ENCODE measurements around the gene DROSHA.

DROSHA gene

DNA sequence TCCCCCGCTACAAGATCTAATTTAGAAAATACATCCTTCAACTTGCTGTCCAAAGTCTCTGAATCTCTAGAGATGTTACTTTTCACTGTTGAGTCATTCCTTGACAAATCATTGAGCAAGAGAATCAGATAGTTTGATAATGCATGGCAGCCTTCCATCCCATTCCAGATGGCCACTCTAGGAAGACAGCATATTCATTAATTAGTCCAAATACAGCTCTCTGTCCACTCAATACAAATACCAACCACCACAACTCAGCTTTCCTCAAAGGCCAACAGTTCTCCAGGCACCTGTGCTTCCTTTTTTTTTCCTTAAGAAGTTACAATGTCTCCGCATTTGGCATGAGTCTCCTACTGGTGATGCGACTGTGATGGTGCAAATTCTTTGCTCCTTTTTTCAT is 72.3 kb downstream of the DROSHA start:
- TF ChIP-seq POLR2AphosphoS5 (IDR thresholded peaks at IDR 0.05; ENCODE audit: low read depth, low read length) (no peak), SIN3A (IDR thresholded peaks at IDR 0.05; ENCODE audit: borderline replicate concordance, insufficient read depth, low read length) (no peak)

DNA sequence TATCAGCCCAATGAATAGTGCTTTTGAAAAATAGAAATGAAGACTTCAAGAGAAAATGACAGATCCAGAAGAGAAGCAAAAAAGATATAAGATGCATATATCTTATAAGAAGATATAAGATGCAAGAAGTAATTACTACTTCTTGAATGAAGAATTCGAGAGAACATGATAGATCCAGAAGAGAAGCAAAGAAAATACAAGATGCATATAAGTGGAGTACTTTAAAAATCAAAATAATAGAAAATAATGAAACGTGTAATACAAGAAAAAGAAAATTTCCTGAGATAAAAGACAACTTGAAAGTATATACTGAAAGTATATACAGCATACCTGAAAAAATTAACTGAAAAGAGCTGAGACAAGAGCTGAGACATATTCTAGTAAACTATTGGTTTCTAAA is 76.7 kb downstream of the DROSHA start:
- TF ChIP-seq FOXP2 (optimal IDR thresholded peaks at IDR 0.05; ENCODE audit: borderline replicate concordance, extremely low read depth, extremely low read length, insufficient read depth) (no peak), POLR2AphosphoS5 (IDR thresholded peaks at IDR 0.05; ENCODE audit: low read depth, low read length) (no peak), SIN3A (IDR thresholded peaks at IDR 0.05; ENCODE audit: borderline replicate concordance, insufficient read depth, low read length) (no peak), TAF1 (IDR thresholded peaks at IDR 0.05; ENCODE audit: borderline replicate concordance, insufficient read depth, low read length) (no peak)
- TF ChIP-seq, protein P1, sequence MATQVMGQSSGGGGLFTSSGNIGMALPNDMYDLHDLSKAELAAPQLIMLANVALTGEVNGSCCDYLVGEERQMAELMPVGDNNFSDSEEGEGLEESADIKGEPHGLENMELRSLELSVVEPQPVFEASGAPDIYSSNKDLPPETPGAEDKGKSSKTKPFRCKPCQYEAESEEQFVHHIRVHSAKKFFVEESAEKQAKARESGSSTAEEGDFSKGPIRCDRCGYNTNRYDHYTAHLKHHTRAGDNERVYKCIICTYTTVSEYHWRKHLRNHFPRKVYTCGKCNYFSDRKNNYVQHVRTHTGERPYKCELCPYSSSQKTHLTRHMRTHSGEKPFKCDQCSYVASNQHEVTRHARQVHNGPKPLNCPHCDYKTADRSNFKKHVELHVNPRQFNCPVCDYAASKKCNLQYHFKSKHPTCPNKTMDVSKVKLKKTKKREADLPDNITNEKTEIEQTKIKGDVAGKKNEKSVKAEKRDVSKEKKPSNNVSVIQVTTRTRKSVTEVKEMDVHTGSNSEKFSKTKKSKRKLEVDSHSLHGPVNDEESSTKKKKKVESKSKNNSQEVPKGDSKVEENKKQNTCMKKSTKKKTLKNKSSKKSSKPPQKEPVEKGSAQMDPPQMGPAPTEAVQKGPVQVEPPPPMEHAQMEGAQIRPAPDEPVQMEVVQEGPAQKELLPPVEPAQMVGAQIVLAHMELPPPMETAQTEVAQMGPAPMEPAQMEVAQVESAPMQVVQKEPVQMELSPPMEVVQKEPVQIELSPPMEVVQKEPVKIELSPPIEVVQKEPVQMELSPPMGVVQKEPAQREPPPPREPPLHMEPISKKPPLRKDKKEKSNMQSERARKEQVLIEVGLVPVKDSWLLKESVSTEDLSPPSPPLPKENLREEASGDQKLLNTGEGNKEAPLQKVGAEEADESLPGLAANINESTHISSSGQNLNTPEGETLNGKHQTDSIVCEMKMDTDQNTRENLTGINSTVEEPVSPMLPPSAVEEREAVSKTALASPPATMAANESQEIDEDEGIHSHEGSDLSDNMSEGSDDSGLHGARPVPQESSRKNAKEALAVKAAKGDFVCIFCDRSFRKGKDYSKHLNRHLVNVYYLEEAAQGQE (IDR thresholded peaks at IDR 0.05; ENCODE audit: insufficient read depth in 1 of 2, low read depth in 2 of 2, low read length in 2 of 2), result no peak

DNA sequence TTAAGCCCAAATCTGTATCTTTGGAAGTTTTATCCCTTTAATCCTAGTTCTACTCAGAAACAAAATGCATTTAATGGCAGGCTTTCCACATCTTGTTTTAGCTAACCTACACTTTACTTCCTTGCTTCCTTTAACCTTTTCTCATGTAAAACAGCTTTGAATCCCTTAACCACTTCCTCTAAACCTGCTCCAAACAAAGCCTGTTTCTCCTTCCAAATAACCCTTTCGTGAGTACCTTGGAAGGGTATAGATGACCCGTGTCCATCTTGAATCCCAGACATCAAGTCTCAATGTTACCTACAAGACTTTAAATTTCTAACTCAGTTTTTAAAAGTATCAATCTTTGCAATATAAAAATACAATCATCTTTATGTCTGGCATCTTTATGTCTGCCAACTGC is 78.4 kb downstream of the DROSHA start:
- TF ChIP-seq SIN3A (IDR thresholded peaks at IDR 0.05; ENCODE audit: borderline replicate concordance, insufficient read depth, low read length), result no peak

DNA sequence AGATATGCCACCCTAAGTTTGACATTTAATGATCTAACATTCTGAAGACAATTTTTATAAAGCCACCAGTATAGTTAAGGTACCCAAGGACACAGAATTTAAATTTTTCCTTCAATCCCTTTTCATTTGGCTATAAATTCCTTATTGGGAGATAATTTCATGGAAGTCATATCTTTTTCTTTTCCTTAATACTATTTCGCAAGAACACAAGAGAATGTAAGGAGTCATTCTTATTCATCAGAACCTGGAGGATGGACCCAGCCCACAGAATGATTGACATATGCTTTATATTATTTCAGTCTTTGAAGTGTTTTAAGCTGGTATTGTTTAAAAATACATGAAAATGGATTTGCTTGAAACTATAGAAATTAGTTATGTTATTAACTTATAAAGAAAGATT is 79.6 kb downstream of the DROSHA start:
- TF ChIP-seq FOXP2 (optimal IDR thresholded peaks at IDR 0.05; ENCODE audit: borderline replicate concordance, extremely low read depth, extremely low read length, insufficient read depth) (no peak), SIN3A (IDR thresholded peaks at IDR 0.05; ENCODE audit: borderline replicate concordance, insufficient read depth, low read length) (no peak), TAF1 (IDR thresholded peaks at IDR 0.05; ENCODE audit: borderline replicate concordance, insufficient read depth, low read length) (no peak), POLR2AphosphoS5 (IDR thresholded peaks at IDR 0.05; ENCODE audit: low read depth, low read length) (no peak)
- TF ChIP-seq, protein P1 (IDR thresholded peaks at IDR 0.05; ENCODE audit: insufficient read depth in 1 of 2, low read depth in 2 of 2, low read length in 2 of 2), result no peak

DNA sequence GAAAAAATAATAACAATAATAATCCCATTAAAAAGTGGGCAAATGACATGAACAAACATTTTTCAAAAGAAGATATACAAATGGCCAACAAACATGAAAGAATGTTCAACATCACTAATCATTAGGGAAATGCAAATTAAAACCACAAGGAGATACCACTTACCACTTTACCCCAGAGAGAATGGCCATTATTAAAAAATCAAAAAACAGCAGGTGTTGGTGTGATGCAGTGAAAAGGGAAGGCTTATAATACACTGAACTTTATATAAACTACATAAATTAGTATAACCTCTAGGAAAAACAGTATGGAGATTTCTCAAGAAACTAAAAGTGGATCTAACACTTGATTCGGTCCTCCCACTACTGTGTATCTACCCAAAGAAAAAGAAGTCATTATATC is 81.9 kb downstream of the DROSHA start:
- TF ChIP-seq POLR2AphosphoS5 (IDR thresholded peaks at IDR 0.05; ENCODE audit: low read depth, low read length), result no peak
- no peak for TF ChIP-seq SIN3A (IDR thresholded peaks at IDR 0.05; ENCODE audit: borderline replicate concordance, insufficient read depth, low read length)
- TF ChIP-seq TAF1 (IDR thresholded peaks at IDR 0.05; ENCODE audit: borderline replicate concordance, insufficient read depth, low read length), result no peak

DNA sequence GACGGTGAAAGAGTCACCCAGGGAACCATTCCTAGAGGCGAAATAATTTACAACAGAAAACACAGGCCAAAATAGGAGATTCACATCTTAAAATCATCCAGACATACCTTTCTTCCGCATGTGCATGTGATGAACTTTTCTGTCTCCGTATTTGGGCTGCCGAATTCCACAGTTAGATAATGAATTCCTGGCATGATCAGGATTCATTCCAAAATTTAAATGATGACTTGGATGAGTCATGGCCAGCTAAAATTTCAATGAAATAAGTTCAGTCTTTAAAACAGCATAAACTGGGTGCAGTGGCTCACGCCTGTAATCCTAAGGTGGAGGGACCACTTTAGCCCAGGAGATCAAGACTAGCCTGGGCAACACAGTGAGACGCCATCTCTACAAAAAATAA is 82.7 kb downstream of the DROSHA start:
- no peak for TF ChIP-seq FOXP2 (optimal IDR thresholded peaks at IDR 0.05; ENCODE audit: borderline replicate concordance, extremely low read depth, extremely low read length, insufficient read depth)
- TF ChIP-seq SIN3A (IDR thresholded peaks at IDR 0.05; ENCODE audit: borderline replicate concordance, insufficient read depth, low read length), result no peak
- TF ChIP-seq, protein P1 (IDR thresholded peaks at IDR 0.05; ENCODE audit: insufficient read depth in 1 of 2, low read depth in 2 of 2, low read length in 2 of 2), result no peak
- no peak for TF ChIP-seq POLR2AphosphoS5 (IDR thresholded peaks at IDR 0.05; ENCODE audit: low read depth, low read length)
- no peak for TF ChIP-seq TAF1 (IDR thresholded peaks at IDR 0.05; ENCODE audit: borderline replicate concordance, insufficient read depth, low read length)

DNA sequence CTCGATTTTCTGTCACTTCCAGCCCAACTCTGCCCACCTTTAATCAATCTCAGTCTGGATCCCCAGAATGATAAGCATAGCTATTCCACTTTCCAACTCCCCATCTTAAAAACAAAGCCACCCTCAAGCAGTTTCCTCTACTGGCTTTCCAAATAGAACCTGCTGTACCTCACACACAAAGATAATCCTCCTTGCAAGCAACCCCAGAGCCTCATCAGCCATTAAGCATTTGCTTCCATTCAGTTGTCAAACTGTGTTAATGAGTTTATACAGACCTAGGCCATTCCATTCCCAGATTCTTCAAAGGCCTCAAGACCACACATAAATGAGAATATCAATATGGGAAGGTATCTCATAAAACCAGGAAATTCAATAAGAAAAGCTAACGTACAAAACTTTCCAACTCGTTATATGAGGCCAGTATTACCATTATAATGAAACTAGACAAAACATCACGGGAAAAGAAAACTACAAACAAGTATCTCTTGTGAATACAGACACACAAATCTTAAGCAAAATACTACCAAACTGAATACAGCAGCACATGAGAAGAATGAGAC is 86.8 kb downstream of the DROSHA start:
- no peak for TF ChIP-seq SIN3A (IDR thresholded peaks at IDR 0.05; ENCODE audit: borderline replicate concordance, insufficient read depth, low read length)
- TF ChIP-seq, protein P1 (IDR thresholded peaks at IDR 0.05; ENCODE audit: insufficient read depth in 1 of 2, low read depth in 2 of 2, low read length in 2 of 2), result no peak
- no peak for TF ChIP-seq FOXP2 (optimal IDR thresholded peaks at IDR 0.05; ENCODE audit: borderline replicate concordance, extremely low read depth, extremely low read length, insufficient read depth)
- no peak for TF ChIP-seq POLR2AphosphoS5 (IDR thresholded peaks at IDR 0.05; ENCODE audit: low read depth, low read length)
- TF ChIP-seq TAF1 (IDR thresholded peaks at IDR 0.05; ENCODE audit: borderline replicate concordance, insufficient read depth, low read length), result no peak
